SK-N-MC (cell line): ENCODE results near the gene CARS1.

Experiments used
- DNase-seq: peaks from one replicate; pipeline ENCODE4 v3.0.0-alpha.2; 2011; ENCODE audit warnings: low read depth, low spot score
- H3K27ac ChIP-seq: fragments of 200-600 bp; sonication (generic); 2 replicates; pipeline ENCODE4 v1.5.1; 2016; ENCODE audit warnings: mixed run types
- H3K36me3 ChIP-seq: fragments of 200-600 bp; sonication (generic); 2 replicates; pipeline ENCODE4 v1.6.1; 2017; ENCODE audit warnings: antibody characterized with exemption, low read length, mixed read lengths; ENCODE audit not compliant: insufficient read depth
- H3K4me3 ChIP-seq: fragments of 200-600 bp; sonication (generic); 2 replicates; pipeline ENCODE4 v1.5.1; 2016
- H3K9ac ChIP-seq: fragments of 200-600 bp; sonication (generic); 2 replicates; pipeline ENCODE4 v1.8.0; 2017; ENCODE audit warnings: mixed run types, mixed read lengths; ENCODE audit not compliant: insufficient read length
- H3K9me3 ChIP-seq: fragments of 200-600 bp; sonication (generic); 2 replicates; pipeline ENCODE4 v1.6.1; 2017; ENCODE audit warnings: low read depth, mild to moderate bottlenecking, antibody characterized with exemption, low read length, moderate library complexity, mixed read lengths
- EZH2 ChIP-seq: fragments of 200-600 bp; sonication (generic); IDR thresholded peaks from one replicate; pipeline ENCODE4 v1.6.1; 2017; ENCODE audit warnings: antibody characterized with exemption
- FOXP2 ChIP-seq: optimal IDR thresholded peaks from 2 replicates; pipeline ENCODE3; 2011; ENCODE audit warnings: mild to moderate bottlenecking, moderate library complexity; ENCODE audit not compliant: insufficient read depth; ENCODE audit errors: extremely low read length, control extremely low read depth
- POLR2AphosphoS5 ChIP-seq: IDR thresholded peaks from 2 replicates; pipeline ENCODE4 v1.6.1; 2012; ENCODE audit warnings: mild to moderate bottlenecking, low read depth, low read length, borderline replicate concordance

The CARS1 gene

GRCh38 chr11:3056296-3057068, 741 bp downstream of the CARS1 start:
- H3K27ac ChIP-seq = peak overlapping the region; percentile 90
- no peak for DNase-seq
- peak overlapping the region; percentile 99 for H3K9ac ChIP-seq
- H3K4me3 ChIP-seq = peak overlapping the region; percentile 97
- TF ChIP-seq POLR2AphosphoS5 = no peak
- no peak for TF ChIP-seq FOXP2
- TF ChIP-seq EZH2 = no peak
- peaks cover 27% of the 10 kb centered on the region; the same call in 1 of the 2 replicates for H3K36me3 ChIP-seq
- no peaks in the 10 kb centered on the region for H3K9me3 ChIP-seq

- H3K27ac ChIP-seq = no peak overlapping the region
- H3K9me3 ChIP-seq = no peaks in the 10 kb centered on the region
- peak overlapping the region; percentile 97 for H3K4me3 ChIP-seq
- peak overlapping the region; percentile 99 for H3K9ac ChIP-seq
- TF ChIP-seq FOXP2 = no peak
- no peak for TF ChIP-seq EZH2
- no peak for TF ChIP-seq POLR2AphosphoS5
- H3K36me3 ChIP-seq = peaks cover 27% of the 10 kb centered on the region; the same call in 1 of the 2 replicates
- no peak for DNase-seq
These were observed 1.3 kb downstream of the CARS1 start for GRCh38 chr11:3055891-3056290.

GRCh38 chr11:3052567-3052966, 4.7 kb downstream of the CARS1 start:
- H3K27ac ChIP-seq = peak overlapping the region; percentile 77
- peaks cover 42% of the 10 kb centered on the region; the same call in 1 of the 2 replicates for H3K36me3 ChIP-seq
- peak overlapping the region; percentile 65 for H3K4me3 ChIP-seq
- H3K9me3 ChIP-seq = no peaks in the 10 kb centered on the region
- DNase-seq = no peak
- TF ChIP-seq FOXP2 (no peak), EZH2 (no peak), POLR2AphosphoS5 (no peak)
- no peak overlapping the region for H3K9ac ChIP-seq

GRCh38 chr11:3052109-3052479, 5.1 kb downstream of the CARS1 start:
- peaks cover 47% of the 10 kb centered on the region; the same call in 1 of the 2 replicates for H3K36me3 ChIP-seq
- no peak for DNase-seq
- no peak for TF ChIP-seq FOXP2
- peak; percentile 55 for TF ChIP-seq POLR2AphosphoS5
- no peak for TF ChIP-seq EZH2
- H3K27ac ChIP-seq = peak overlapping the region; percentile 77; the same call in 1 of the 2 replicates
- no peaks in the 10 kb centered on the region for H3K9me3 ChIP-seq
- no peak overlapping the region for H3K9ac ChIP-seq
- H3K4me3 ChIP-seq = peak overlapping the region; percentile 65

DNA sequence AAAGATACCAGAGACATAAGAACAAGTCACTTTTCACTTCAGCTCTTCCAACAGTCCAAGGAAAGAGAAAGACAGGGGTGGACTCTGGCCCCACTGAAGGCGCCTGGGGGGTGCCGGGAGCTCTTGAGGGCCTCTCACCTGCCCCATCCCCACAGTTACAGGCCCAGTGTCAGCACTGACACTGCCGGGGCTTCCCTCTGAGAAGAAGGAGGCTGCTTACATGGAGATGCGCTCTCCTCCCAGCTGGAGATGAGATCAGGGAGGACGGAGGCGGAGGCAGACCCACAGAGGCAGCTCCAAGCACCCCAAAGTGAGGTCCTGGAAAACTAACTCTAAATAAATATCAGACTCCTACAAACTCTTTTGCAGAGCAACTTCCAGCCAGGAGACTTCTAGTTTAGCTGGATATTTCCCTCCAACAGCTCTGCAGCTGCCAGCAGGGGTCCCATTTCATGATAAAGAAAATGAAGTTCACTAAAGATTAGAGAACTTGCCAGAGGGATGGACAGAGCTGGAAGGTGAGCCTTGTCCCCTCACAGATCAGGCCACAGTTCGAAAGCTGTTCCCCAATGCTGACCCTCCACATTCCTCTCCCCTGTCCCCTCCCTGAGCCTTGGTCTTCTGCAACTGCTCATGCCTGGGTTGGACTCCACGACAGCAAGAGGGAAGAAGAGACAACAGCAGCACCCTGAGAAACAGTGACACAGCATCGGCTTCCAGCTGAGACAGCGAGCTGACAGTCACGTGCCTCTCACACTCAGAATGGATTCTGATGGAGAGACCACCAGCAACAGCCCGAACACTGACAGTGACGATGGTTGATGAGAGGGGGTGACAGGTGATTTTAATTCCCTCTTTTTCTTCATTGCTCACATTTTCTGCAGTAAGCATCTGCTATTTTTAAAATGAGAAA, 5.8 kb downstream of the CARS1 start:
- Histone ChIP-seq H3K27ac (peak overlapping the region; percentile 77; the same call in 1 of the 2 replicates), H3K9me3 (no peaks in the 10 kb centered on the region), H3K9ac (no peak overlapping the region), H3K4me3 (peak overlapping the region; percentile 65), H3K36me3 (peaks cover 51% of the 10 kb centered on the region; the same call in 1 of the 2 replicates)
- no peak for TF ChIP-seq FOXP2
- TF ChIP-seq EZH2 = no peak
- TF ChIP-seq POLR2AphosphoS5 = no peak; the same call in 1 of the 2 replicates
- DNase-seq = no peak

DNA sequence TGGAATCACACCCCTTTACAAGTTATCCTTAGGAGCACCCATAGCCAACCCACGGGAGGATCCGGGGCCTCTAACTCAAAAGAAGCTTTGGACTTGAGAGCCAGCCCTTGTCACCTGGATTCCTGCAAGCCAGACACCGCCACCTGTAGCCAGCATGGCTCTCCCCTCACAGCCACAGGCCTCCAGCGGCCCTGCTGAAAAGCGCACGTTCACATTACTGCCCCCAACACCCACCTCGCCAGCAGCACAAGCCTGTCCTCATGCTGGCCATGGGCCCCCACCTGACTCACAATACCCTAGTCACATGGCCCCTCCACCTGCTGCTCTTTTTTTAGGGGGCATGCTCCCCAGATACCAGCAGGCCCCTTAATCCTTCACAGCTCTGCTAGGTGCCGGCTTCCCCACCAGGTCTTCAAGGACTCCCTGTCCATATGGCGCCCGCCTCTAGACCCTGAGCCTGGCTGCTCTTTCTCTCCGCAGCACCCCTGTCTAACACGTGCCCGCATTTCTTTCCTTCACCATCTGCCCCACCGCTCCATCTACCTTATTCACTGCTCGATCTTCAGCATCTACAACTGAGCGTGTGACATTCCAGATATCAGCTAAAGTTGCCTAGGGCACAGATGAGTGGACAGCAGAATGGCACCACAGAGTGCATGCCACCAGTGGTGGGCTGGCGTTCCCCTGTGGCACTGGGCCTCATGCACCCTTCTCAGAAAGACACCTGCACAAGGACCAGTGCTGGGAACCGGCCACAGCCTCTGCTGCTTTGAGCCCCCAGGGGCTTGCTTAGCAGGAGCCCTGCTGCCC, 6.6 kb downstream of the CARS1 start:
- peak overlapping the region; percentile 77 for H3K27ac ChIP-seq
- no peaks in the 10 kb centered on the region for H3K9me3 ChIP-seq
- no peak for TF ChIP-seq EZH2
- no peak for TF ChIP-seq POLR2AphosphoS5
- TF ChIP-seq FOXP2 = no peak
- H3K9ac ChIP-seq = no peak overlapping the region
- DNase-seq = no peak
- peaks cover 57% of the 10 kb centered on the region; the same call in 1 of the 2 replicates for H3K36me3 ChIP-seq
- H3K4me3 ChIP-seq = peak overlapping the region; percentile 65

DNA sequence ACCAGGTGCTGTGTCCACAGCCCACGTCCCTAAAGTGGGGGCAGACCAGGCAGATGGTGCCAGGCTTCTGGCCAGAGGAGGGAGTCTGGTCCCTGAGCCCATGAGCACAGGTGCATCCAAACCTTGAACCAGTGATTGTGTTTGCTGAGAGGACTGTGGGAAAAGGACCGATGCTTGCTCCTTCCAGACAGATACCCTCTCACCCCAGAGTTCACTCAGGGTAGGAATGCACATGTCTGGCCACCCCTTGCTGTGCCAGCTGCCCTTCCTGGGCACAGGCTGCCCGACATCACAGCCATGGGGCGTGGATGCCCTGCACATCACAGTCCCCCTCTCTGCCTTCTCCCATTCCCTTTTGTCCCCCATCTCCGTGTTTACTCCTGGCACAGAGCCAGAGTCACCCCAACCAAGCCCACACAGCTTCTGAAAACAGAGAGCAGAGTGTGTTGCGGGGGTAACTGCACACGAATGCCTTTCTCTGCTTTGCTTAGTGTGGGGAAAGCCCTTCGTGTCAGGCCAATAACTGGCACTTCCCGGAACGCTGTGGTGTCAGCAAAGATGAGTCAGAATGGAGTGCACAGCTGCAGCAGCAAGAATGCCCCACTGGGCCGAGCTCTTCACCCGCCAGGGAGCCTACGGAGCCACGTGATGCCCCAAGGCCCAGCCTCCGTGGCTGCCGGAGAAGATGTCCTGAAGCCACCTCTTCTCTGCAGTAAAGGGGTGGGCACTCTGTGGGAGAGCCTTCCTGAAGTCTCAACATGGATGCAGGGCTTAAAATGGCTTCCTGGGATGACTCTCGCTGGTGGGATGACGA, 7.6 kb downstream of the CARS1 start:
- no peak for DNase-seq
- Histone ChIP-seq H3K9ac (peak overlapping the region; percentile 30), H3K27ac (peak overlapping the region; percentile 85), H3K36me3 (peaks cover 57% of the 10 kb centered on the region; the same call in 1 of the 2 replicates), H3K9me3 (no peaks in the 10 kb centered on the region), H3K4me3 (peak overlapping the region; percentile 55)
- TF ChIP-seq POLR2AphosphoS5 (no peak; the same call in 1 of the 2 replicates), FOXP2 (no peak), EZH2 (no peak)
